GM12875 (cell line): ENCODE data around the gene ITGB3BP.
"Not testable (repeated sequence)": the region's sequence is repeated elsewhere in the genome, so short reads cannot be mapped to it uniquely, and the experiment has no call there.

Experiments
- H3K4me3 ChIP-seq: one replicate; pipeline ENCODE4 v1.5.1; 2011; ENCODE audit warnings: low read depth, low read length, control low read depth
- TF ChIP-seq, protein P1 (sequence below): IDR thresholded peaks from 2 replicates; pipeline ENCODE4 v1.5.1; 2011; ENCODE audit warnings: low read depth, mild to moderate bottlenecking, control low read depth, inconsistent platforms, low read length, moderate library complexity, borderline replicate concordance; ENCODE audit not compliant: insufficient read depth

Gene ITGB3BP, protein sequence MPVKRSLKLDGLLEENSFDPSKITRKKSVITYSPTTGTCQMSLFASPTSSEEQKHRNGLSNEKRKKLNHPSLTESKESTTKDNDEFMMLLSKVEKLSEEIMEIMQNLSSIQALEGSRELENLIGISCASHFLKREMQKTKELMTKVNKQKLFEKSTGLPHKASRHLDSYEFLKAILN

DNA sequence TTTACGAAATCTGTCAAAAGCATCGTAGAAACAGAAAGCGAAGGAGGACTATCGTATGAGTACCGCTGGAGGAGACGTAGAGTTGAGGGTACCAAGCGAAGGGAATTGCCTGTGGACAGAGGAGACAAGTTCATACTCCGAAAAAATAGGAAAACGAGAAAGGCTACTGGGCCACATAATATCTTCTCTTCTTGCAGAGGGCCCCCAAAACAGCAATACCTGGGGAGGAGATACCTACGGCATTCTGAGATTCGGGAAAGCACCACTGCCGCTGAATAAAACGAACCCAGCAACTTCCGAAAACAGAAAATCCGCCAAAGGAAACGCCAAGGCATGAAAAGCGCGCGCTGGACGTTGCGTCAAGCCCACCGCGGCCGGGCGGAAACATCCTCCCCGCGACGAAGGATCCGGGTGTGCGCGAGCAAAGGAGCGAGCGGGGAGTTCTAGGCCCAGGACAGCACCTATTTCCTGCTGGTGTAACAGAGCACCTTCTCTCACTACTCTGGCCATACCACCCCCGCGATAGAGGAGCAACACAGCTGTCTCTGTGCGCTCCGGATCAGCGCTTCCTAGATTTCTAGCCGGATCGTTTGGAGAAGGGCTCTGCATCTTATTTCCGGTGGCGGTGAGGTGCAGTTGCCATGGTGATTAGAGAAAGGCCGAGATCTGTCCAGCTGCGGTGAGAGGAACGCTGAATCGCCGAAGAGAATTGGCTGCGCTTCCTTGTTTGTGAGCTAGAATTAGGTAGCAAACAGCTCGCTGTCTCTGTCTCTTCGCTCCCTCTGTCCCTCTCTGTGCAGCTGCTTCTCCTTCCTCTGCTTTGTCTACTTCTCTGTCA lies at the start of gene ITGB3BP, which contains the start of gene EFCAB7:
ITGB3BP (minus strand) TSS at position 335 of the 838 bp plus-strand sequence; CDS start at position 243, 92 bp downstream.
EFCAB7 (plus strand) TSS at position 635 of the 838 bp plus-strand sequence. CDS start 2,048 bp downstream, outside the sequence.
- H3K4me3 ChIP-seq, result peak within 1 kb of the TSS; percentile 64
- TF ChIP-seq, protein P1, sequence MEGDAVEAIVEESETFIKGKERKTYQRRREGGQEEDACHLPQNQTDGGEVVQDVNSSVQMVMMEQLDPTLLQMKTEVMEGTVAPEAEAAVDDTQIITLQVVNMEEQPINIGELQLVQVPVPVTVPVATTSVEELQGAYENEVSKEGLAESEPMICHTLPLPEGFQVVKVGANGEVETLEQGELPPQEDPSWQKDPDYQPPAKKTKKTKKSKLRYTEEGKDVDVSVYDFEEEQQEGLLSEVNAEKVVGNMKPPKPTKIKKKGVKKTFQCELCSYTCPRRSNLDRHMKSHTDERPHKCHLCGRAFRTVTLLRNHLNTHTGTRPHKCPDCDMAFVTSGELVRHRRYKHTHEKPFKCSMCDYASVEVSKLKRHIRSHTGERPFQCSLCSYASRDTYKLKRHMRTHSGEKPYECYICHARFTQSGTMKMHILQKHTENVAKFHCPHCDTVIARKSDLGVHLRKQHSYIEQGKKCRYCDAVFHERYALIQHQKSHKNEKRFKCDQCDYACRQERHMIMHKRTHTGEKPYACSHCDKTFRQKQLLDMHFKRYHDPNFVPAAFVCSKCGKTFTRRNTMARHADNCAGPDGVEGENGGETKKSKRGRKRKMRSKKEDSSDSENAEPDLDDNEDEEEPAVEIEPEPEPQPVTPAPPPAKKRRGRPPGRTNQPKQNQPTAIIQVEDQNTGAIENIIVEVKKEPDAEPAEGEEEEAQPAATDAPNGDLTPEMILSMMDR, result no peak

DNA sequence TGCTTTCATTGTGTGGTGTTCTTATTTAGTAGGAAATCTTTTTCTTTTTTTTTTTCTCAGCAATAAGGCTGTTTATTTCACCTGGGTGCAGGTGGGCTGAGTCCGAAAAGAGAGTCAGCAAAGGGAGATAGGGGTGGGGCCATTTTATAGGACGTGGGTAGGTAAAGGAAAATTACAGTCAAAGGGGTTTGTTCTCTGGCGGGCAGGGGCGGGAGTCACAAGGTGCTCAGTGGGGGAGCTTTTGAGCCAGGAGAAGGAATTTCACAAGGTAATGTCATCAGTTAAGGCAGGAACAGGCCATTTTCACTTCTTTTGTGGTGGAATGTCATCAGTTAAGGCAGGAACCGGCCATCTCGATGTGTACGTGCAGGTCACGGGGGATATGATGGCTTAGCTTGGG lies 49.7 kb upstream of the ITGB3BP start:
- not testable (repeated sequence) for H3K4me3 ChIP-seq

DNA sequence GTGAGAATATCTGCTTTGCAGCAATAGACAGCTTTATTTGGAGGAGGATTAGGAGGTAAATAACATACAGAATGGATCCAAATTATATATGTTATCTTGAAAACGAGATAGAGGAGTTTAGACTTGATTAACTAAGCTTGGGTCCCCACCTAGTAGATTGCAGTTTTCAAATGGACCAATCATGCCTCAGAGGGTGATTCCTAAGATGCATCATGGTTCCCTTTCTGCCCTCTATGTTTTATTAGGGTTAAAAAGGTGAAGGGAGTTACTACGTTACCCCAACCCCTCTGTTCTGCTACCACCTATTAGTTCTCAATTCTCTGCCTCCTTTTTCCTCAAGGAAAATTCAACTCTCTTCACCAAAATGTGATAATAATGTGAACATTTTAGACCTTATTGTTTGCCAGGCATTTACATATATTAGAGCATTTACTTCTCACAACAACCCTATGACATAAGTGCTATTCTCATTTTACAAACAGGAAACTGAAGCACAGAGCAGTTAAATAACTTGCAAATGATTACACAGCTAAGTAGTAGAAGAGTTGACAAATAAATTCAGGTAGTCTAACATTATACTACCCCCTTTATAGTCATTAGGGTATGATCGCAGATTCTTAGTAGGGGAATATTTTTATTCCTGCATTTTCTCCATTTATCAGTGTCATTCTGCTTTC lies 46.8 kb upstream of the ITGB3BP start:
- H3K4me3 ChIP-seq, result no peak overlapping the region
- TF ChIP-seq, protein P1, result no peak

DNA sequence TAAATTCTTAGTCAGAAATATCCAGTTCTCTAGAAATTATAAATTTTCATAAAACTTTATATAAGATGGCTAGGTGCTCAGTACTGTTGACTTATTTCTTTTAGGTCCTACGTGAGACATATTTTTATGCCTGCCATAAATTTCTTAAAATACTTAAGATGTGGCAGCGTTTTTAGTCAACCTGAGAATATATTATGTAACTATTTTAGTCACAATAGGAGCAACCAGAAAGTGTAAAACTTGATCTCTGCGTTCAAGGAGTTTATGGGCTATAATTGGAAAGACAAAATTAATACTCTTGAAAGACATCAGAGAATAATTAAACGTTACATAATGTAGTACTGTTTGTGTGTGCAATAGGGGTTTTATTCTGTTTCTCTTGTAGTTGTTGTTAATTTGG lies 46.0 kb upstream of the ITGB3BP start:
- TF ChIP-seq, protein P1, result no peak
- no peak overlapping the region for H3K4me3 ChIP-seq

DNA sequence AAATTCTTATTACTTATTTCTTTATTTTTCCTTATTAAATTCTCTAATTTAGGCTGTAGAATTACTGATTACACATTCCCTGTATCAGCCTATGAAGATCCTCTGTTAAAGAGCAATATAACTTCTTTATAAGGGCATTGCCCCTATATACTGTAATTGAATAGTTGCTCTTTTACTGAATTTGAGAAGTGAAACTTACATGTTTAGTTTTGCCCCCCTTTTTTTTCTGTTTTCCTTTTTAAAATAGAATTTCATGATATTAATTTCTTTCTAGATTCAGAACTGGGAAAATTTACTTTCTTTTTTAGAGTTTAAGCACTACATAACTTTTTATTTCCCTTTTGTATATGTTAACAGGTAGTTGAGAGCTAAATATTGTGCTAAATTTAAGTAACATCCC lies 40.7 kb upstream of the ITGB3BP start:
- TF ChIP-seq, protein P1, result no peak
- H3K4me3 ChIP-seq, result no peak overlapping the region

DNA sequence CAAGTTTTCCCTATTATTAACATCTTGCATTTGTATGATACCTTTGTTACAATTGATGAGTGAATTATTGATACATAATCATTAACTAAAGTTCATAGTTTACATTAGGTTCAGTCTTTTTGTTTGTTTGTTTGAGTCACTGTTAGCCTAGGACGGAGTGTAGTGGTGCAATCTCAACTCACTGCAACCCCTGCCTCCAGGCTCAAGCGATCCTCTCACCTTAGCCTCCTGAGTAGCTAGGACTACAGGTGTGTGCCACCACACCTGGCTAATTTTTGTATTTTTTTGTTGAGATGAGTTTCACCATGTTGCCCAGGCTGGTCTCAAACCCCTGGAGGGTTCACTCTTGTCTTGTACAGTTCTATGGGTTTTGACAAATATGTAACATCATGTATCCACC lies 36.3 kb upstream of the ITGB3BP start:
- TF ChIP-seq, protein P1, result no peak
- H3K4me3 ChIP-seq, result no peak overlapping the region

DNA sequence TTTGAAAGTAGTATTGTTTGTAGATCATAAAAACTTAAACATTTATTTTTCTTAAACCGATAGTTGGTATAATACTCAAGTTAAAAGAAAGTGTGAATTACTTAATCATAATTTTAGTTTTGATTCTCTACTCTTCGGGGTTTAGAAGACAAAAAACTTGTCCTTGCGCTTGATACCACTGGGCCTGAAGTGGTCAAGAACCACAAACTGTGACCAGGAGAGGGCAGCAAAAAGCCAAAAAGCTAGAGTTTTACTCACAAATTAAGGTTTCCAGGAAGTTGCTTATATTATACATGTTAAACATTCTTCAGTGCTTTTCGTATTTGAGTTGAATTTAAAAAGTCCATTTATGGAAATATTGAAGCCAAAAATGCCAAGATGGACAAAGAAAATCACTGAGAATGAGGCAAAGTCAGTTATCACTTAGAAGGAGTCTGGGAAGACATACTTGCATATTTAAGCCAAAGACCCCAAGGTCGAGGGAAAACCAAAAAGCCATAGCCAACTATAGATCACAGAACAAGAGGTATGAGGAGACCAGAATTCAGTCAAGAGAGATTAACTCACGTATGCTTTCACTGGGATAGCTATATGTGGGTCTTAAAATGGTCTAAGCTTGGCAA lies 34.5 kb upstream of the ITGB3BP start:
- TF ChIP-seq, protein P1, result peak; percentile 40; the same call in 1 of the 2 replicates
- H3K4me3 ChIP-seq, result no peak overlapping the region
